Left cardiac atrium (tissue), 4 donors: Measurements from ENCODE around the gene LILRB1. TPM values are rescaled to one million over a fixed set of nuclear protein-coding genes. Genes with fewer than 3 reads are reported as not detected.
"Not testable (repeated sequence)": the region's sequence is repeated elsewhere in the genome, so short reads cannot be mapped to it uniquely, and the experiment has no call there.

Source experiments
- ATAC-seq, 2 donors: fragments of 200-7000 bp; cut with Tn5 transposase; one replicate each; pipeline ENCODE4 v1.9.1; 2020; ENCODE audit warnings: mild to moderate bottlenecking in 2 of 2, moderate library complexity in 2 of 2
- DNase-seq: peaks from one replicate; pipeline ENCODE4 v3.0.0-alpha.2; 2020
- intact Hi-C, 2 donors: fragments of 100-400 bp; cut with DNase I; formaldehyde crosslinking; loops; one replicate each; pipeline versions ENCODE4 v1.14.1 to v1.15.1; 2022 to 2023
- total RNA-seq, 2 donors: library from RNA; stranded (reverse); fragmentation: NEBNext Ultra II Directional; extraction: Animal tissue kit (Norgen Biotek cat#: 25700); gene quantifications; one replicate each; pipeline ENCODE4 v1.2.1, GENCODE V29; 2021
- donor health status: DM: no; HTN: yes; CAD: no.
- donor health status: DM: no; HTN: yes; CAD: no; lungs with severe emphysema.
- donor health status: DM: yes; HTN: yes; CAD: no.
- donor health status: Dilated cardiomyopathy.

The LILRB1 gene
- total RNA-seq, 2 donors from 2014 or later = 3.1 to 4.2 TPM

DNA sequence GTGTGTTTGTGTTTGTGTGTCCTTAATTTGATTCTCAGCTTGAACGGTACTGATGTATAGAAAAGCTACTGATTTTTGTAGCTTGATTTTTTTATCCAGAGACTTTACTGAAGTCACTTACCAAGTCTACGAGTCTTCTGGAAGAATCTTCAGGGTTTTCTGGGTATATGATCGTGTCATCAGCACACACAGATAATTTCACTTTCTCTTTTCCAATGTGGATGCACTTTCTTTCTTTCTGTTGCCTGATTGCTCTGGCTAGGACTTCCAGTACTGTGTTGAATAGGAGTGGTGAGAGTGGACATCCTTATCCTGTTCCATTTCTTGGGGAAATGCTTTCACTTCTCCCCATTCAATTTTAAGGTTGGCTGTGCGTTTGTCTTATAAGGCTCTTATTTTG lies 7.9 kb upstream of the LILRB1 start:
- DNase-seq (no peak), ATAC-seq (no peak)
- intact Hi-C loops = no loop called here

DNA sequence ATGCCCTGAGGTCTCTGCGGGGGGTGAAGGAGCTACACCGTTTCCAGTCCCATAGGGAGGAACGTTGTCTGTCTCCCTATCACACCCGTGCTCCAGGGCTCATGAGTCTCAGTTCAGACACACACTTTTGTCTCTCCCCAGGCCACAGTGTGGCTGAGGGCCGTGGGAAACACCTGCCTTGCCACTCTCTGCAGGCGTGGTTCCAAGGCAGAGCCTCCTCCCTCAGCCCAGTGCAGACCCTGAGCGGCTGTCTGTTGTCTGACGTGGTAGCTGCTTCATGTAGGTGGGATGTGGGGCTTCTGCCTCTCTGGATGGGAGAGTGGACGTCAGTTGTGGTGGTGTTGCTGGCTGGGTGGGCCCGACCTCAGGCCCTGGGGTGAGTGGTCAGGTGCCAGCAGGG lies 6.0 kb upstream of the LILRB1 start:
- DNase-seq, intact Hi-C loops, ATAC-seq: not testable (repeated sequence)

DNA sequence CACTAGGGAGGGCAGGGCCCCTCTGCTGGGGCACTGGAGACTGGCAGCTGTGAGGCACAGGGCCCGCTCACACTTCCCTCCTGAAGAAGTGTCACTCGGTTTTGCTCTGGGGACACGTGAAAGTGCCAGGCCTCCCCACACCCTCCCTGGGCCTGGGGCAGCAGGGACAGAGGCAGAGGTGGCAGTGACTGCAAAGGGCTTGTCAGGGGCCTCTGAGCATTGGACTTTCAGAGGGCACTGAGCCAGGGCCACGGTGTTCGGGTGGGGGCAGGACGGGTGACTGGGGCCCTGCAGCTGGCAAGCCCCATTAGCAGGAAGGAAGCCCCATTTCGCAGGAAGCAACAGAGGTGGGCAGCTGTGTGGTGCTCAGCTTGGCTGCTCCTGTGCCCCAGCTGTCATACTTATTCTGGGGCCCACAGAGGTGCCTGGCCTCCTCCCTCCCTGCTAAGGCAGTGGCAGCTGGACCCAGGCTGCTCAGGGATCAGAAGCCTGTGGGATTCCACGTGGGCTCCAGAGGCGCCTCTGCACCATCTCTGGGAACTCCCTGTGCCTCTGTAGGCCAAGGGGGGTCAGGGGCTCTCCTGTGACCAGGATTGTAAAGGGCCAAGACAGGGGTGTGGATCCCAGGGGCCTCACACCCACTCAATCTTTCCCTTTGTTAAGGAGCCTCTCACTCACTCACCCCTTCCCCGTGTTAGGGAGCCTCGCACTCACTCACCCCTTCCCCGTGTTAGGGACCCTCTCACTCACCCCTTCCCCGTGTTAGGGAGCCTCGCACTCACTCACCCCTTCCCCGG lies 5.2 kb upstream of the LILRB1 start:
- intact Hi-C loops, ATAC-seq, DNase-seq: not testable (repeated sequence)

DNA sequence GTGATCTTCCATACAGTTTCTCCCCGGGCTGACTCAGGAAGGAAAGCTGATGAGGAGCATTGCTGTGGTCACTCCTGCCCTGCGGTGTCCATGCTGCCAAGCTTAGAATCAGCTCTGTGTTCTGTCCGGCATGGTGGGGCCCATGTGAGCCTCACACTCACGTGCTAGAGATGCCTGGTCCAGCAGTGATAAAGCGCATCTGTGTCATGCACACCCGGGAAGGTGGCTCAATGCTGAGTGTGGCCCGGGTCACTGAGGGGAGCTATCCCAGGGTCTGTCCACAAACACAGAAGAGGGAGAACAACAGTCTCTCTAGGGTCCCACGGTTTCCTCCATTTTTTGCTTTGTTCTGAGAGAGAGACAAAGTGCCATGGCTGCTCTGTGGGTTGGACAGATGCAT lies 3.5 kb upstream of the LILRB1 start:
- ATAC-seq (no peak), DNase-seq (no peak)
- intact Hi-C loops = no loop called here

DNA sequence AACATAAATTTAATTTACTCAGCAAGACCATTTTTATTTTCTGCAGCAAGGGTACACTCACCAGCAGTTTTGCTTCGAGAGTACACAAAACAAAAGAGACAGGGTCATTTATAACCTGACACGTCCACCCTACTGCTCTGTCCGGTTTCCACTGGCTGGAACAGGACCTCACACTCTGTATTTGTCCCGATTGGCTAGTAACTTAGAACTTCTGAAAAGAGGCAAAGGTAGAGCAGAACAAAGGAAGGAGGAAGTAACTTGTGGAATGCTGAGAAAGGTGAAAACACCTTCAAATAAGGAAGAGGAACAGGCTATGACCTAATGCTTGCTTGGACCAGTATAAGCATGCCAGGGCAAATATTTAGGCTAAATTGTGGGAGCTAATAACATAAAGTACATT lies 2.4 kb upstream of the LILRB1 start:
- ATAC-seq, intact Hi-C loops, DNase-seq: not testable (repeated sequence)

DNA sequence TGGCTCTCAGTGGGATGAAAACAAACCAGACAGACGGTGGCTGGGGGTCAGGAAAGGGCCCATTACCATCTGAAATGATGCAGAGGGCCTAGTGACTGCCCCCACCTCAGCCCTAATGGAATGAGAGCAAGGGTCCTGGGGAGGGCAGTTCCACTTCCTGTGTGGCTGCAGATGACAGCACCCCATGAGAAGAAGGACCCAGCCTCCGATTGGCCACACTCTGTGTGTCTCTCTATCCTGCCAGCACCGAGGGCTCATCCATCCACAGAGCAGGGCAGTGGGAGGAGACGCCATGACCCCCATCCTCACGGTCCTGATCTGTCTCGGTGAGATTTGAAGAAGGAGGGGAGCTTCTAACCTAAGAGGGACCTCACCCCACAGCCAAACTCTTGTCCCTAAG lies 498 bp downstream of the LILRB1 start:
- no peak for DNase-seq
- peak in 1 of 2 donors; percentile 53 for ATAC-seq
- intact Hi-C loops = no loop called here

GRCh38 chr19:54631489-54632337 lies 1.4 kb downstream of the LILRB1 start:
- ATAC-seq, intact Hi-C loops, DNase-seq: not testable (repeated sequence)

DNA sequence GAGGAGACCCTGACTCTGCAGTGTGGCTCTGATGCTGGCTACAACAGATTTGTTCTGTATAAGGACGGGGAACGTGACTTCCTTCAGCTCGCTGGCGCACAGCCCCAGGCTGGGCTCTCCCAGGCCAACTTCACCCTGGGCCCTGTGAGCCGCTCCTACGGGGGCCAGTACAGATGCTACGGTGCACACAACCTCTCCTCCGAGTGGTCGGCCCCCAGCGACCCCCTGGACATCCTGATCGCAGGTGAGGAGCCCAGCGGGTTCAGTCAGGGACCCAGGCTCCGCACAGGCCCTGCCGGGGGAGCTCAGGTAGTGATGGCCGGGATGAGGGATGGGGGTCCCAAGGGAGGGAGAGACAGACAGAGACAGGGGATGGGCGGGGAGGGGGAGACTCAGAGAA lies 2.2 kb downstream of the LILRB1 start:
- intact Hi-C loops, DNase-seq, ATAC-seq: not testable (repeated sequence)

DNA sequence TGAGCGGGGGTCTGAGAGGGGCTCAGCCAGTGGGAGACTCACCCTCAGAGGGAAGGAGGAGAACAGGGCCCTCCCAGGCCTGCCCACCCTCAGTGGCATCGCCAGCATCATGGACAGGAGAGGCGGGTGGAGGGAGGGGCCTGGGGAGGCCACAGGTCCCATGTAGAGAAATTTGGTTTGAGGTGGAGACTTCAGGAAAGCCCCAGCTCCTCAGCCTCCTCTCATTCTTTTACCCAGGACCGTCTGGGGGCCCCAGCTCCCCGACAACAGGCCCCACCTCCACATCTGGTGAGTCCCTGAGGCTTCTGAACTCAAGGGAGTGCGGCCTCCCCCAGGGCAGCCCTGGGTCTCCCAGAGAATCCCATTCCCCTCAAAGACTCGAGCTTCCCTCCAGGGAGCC lies 3.1 kb downstream of the LILRB1 start:
- intact Hi-C loops = no loop called here
- no peak for ATAC-seq

DNA sequence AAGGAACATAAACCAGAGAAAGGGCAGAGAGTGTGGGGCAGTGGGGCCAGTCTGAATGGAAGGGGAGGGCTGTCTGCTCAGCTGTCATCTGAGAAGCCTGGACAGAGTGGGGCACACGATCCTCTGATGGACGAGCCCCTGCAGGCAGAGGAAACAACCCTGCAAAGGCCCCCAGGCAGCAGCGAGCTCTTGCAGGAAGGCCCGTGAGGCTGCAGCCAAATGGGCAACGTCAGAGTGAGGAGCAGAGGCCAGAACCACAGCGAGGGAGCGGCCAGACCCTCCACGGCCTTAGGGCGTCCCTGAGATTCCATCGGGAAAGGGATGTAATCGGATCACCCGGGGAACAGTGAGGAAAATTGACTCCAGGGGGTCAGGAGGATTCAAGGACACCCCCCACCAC lies 5.8 kb downstream of the LILRB1 start:
- intact Hi-C loops, ATAC-seq, DNase-seq: not testable (repeated sequence)

More for the DNA sequence above, 3.1 kb downstream of the LILRB1 start:
- DNase-seq = no peak

GRCh38 chr19:54638683-54639082 lies 8.4 kb downstream of the LILRB1 start:
- intact Hi-C loops = no loop called here
- ATAC-seq (no peak), DNase-seq (no peak)

DNA sequence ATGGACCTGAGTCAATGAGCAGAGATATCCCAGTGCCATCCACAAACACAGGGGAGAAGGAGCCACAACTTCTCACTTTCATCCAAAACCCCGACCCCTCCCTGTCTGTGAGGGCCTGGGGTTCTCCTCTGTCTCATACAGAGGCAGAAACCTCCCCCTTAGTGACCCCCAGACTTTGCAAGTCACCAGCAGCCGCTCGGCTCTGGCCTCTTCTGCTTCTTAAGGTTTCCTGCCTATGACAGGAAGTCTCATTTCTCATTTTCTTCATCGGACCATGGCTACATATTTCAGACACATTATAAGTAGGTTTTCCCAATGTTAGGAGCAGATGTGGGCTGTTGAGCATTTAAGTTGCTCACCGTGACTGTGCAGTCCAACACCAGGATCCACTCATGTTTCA lies 12.7 kb downstream of the LILRB1 start:
- peak in 1 of 2 donors; percentile 52 for ATAC-seq
- intact Hi-C loops, DNase-seq: not testable (repeated sequence)

- ATAC-seq = peak; percentile 38 to 80
- intact Hi-C loops, DNase-seq: not testable (repeated sequence)
Measured at GRCh38 chr19:54643583-54643982, 13.3 kb downstream of the LILRB1 start.

GRCh38 chr19:54644056-54644455 lies 13.8 kb downstream of the LILRB1 start:
- DNase-seq = no peak
- intact Hi-C loops = no loop called here
- ATAC-seq = peak; percentile 47 to 93

- DNase-seq (no peak), ATAC-seq (no peak)
- intact Hi-C loops = no loop called here
Measured at GRCh38 chr19:54646331-54646841, 16.1 kb downstream of the LILRB1 start.

DNA sequence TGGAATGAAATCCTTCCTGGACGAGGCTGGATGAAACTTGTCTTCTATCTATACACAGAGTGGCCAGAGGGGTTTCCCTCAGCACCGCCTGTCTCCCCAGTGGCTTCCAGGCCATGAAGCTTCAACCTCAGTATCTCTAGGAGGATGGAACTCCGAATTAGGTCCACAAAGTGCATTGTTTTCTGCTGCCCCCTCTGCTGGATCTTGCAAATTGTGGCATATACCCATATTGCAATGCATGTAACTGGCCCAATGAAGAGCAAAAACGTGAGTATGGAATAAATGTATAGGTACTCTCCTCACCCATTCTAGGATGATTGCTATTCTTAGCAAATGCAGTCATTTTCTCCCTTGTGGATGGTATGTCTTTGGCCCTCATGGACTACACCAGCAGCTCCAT lies 17.8 kb downstream of the LILRB1 start:
- ATAC-seq (no peak), DNase-seq (no peak)
- intact Hi-C loops = no loop called here

DNA sequence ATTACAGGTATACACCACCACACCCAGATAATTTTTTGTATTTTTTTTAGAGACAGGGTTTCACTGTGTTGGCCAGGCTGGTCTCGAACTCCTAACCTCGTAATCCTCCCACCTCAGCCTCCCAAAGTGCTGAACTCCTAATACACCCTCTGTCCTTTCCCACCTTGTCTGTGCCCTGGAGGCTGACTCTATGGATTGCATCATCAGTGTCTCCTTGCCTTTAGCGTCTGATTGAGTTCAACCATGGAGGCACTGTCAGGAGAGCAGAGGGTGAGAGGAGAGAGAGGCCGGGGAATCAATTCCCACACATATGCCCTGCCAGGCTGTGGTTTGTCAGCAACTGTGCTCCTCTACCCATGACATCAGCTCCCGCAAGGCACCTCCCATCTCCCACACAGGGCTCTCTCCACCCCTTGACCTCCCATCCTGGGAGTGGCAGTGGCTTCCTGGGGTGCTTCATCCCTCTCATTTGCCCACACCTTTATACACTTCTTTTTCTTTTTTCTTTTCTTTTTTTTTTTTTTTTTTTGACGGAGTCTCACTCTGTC lies 19.9 kb downstream of the LILRB1 start:
- intact Hi-C loops = no loop called here
- DNase-seq (no peak), ATAC-seq (no peak)

GRCh38 chr19:54653181-54653809 lies 23.0 kb downstream of the LILRB1 start:
- no peak for DNase-seq
- no peak for ATAC-seq
- intact Hi-C loops = no loop called here
